Glutamatergic neuron (in vitro differentiated cells): ENCODE results near the gene MAP3K2. TPM values are rescaled to one million over a fixed set of nuclear protein-coding genes. Genes with fewer than 3 reads are reported as not detected.
A peak's percentile ranks its signal among the peaks of the same experiment; 100 is the strongest.

Experiments
- DNase-seq: peaks from one replicate; pipeline ENCODE4 v3.0.0; 2022
- H3K27ac Mint-ChIP-seq: one replicate; pipeline ENCODE4 v1.8.0; 2020; ENCODE audit warnings: mild to moderate bottlenecking, mixed read lengths, inconsistent platforms; ENCODE audit not compliant: unreplicated experiment
- H3K27me3 Mint-ChIP-seq: one replicate; pipeline ENCODE4 v1.8.0; 2020; ENCODE audit warnings: mild to moderate bottlenecking, moderate library complexity, mixed read lengths, inconsistent platforms; ENCODE audit not compliant: unreplicated experiment
- H3K36me3 Mint-ChIP-seq: one replicate; pipeline ENCODE4 v1.8.0; 2020; ENCODE audit warnings: mild to moderate bottlenecking, mixed read lengths, inconsistent platforms; ENCODE audit not compliant: unreplicated experiment
- H3K4me1 Mint-ChIP-seq: one replicate; pipeline ENCODE4 v1.8.0; 2020; ENCODE audit warnings: mild to moderate bottlenecking, low read depth, mixed read lengths, inconsistent platforms; ENCODE audit not compliant: unreplicated experiment
- H3K4me3 Mint-ChIP-seq: one replicate; pipeline ENCODE4 v1.8.0; 2020; ENCODE audit warnings: mild to moderate bottlenecking, mixed read lengths, inconsistent platforms; ENCODE audit not compliant: unreplicated experiment
- H3K9me3 Mint-ChIP-seq: one replicate; pipeline ENCODE4 v1.8.0; 2020; ENCODE audit warnings: mild to moderate bottlenecking, moderate library complexity, mixed read lengths, inconsistent platforms; ENCODE audit not compliant: unreplicated experiment
- total RNA-seq: library from RNA; stranded (reverse); fragmentation: NEBNext Ultra II Directional; extraction: Animal tissue kit (Norgen Biotek cat#: 25700); gene quantifications from one replicate; pipeline ENCODE4 v1.2.1, GENCODE V29; 2021; ENCODE audit not compliant: unreplicated experiment
- TF ChIP-seq, protein P1 (sequence below): fragments of 200-600 bp; sonication (generic); IDR thresholded peaks from one replicate; pipeline ENCODE4 v1.5.0; 2021; ENCODE audit not compliant: partially characterized antibody, unreplicated experiment

The MAP3K2 gene
- total RNA-seq, 1 donor from 2014 or later = 42.7 TPM

DNA sequence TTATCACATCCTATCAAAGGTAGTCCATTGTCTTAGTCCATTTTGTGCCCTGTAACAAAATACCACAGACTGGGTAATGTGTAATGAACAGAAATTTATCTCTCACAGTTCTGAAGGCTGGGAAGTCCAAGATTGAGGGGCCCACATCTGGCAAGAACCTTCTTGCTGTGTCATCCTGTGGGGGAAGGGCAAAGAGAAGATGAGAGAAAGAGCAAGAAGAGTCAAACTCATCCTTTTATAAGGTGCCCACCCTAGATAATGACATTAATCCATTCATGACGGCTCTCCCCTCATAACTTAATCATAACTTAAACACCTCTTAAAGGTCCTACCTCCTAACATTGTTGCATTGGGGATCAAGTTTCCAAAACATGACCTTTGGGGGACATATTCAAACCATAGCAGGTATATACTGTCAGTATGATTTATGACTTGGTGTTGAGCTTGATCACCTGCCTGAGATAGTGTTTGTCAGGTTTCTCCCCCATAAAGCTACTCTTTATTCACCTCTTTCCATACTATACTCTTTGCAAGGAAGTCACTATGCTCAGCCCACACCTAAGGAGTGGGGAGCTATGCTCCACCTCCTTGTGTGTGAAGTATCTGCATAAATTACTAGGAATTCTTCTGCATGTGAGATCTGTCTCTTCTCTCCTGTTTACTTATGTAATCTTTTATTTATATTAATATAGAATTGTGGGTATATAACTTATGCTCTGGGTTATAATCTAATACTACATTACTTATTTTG lies 5.2 kb upstream of the MAP3K2 start:
- Mint-ChIP-seq H3K27me3 (peaks cover 9% of the 10 kb centered on the region), H3K9me3 (peaks cover 6% of the 10 kb centered on the region), H3K27ac (no peak overlapping the region), H3K36me3 (peaks cover 6% of the 10 kb centered on the region), H3K4me1 (peaks cover 3% of the 10 kb centered on the region), H3K4me3 (no peak overlapping the region)
- TF ChIP-seq, protein P1, sequence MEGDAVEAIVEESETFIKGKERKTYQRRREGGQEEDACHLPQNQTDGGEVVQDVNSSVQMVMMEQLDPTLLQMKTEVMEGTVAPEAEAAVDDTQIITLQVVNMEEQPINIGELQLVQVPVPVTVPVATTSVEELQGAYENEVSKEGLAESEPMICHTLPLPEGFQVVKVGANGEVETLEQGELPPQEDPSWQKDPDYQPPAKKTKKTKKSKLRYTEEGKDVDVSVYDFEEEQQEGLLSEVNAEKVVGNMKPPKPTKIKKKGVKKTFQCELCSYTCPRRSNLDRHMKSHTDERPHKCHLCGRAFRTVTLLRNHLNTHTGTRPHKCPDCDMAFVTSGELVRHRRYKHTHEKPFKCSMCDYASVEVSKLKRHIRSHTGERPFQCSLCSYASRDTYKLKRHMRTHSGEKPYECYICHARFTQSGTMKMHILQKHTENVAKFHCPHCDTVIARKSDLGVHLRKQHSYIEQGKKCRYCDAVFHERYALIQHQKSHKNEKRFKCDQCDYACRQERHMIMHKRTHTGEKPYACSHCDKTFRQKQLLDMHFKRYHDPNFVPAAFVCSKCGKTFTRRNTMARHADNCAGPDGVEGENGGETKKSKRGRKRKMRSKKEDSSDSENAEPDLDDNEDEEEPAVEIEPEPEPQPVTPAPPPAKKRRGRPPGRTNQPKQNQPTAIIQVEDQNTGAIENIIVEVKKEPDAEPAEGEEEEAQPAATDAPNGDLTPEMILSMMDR = no peak
- DNase-seq = no peak

DNA sequence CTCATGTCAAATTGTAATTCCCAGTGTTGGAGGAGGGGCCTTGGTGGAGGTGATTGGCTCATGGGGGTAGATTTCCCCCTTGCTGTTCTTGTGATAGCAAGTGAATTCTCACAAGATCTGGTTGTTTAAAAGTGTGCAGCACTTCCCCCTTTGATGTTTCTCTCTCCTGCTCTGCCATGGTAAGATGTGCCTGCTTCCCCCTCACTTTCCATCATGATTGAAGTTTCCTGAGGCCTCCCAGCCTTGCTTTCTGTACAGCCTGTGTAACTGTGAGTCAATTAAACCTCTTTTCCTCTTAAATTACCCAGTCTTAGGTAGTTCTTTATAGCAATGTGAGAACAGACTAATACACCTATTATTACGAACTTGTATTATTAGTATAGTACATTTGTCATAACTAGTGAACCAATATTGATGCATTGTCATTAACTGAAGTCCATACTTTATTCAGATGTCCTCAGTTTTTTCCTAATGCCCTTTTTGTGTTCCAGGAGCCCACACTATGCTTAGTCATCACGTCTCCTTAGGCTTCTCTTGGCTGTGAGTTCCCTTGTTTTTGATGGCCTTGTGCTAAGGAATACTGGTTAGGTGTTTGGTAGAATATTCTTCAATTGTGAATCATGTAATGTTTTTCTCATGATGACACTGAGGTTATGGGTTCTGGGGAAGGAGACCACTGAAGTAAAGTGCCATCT lies 4.5 kb upstream of the MAP3K2 start:
- Mint-ChIP-seq H3K9me3 (peaks cover 6% of the 10 kb centered on the region), H3K27ac (no peak overlapping the region), H3K27me3 (peaks cover 5% of the 10 kb centered on the region), H3K36me3 (peaks cover 6% of the 10 kb centered on the region), H3K4me1 (peaks cover 3% of the 10 kb centered on the region), H3K4me3 (no peak overlapping the region)
- TF ChIP-seq, protein P1 = no peak
- DNase-seq = no peak

DNA sequence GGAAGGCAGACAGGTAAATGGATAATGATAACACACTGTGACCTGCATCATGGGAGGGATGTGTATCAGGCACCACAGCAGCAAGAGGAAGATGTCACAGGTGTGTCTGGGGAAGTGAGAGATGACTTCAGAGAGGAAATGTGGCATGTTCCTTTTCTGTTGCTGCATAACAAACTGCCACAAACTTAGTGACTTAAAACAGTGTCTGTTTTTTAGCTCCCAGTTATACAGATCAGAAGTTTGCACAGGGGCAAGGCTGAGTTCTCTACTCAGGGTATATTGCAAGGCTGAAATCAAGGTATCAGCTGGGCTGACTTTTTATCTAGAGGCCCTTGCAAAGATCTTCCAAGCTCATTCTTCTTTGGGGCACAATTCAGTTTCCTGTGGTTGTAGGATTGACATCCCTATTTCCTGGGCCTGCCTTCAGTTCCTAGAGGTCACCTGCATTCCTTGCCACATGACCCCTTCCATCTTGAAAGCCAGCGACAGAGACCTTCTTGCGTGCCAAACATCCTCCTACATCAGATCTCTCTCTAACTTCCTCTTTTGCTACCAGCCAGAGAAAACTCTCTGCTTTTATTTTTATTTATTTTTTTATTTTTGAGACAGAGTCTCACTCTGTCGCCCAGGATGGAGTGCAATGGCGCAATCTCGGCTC lies 2.1 kb upstream of the MAP3K2 start:
- H3K4me1 Mint-ChIP-seq = peaks cover 10% of the 10 kb centered on the region
- peaks cover 8% of the 10 kb centered on the region for H3K27me3 Mint-ChIP-seq
- DNase-seq = no peak
- TF ChIP-seq, protein P1 = no peak
- peaks cover 11% of the 10 kb centered on the region for H3K9me3 Mint-ChIP-seq
- H3K27ac Mint-ChIP-seq = no peak overlapping the region
- peaks cover 6% of the 10 kb centered on the region for H3K36me3 Mint-ChIP-seq
- no peak overlapping the region for H3K4me3 Mint-ChIP-seq

DNA sequence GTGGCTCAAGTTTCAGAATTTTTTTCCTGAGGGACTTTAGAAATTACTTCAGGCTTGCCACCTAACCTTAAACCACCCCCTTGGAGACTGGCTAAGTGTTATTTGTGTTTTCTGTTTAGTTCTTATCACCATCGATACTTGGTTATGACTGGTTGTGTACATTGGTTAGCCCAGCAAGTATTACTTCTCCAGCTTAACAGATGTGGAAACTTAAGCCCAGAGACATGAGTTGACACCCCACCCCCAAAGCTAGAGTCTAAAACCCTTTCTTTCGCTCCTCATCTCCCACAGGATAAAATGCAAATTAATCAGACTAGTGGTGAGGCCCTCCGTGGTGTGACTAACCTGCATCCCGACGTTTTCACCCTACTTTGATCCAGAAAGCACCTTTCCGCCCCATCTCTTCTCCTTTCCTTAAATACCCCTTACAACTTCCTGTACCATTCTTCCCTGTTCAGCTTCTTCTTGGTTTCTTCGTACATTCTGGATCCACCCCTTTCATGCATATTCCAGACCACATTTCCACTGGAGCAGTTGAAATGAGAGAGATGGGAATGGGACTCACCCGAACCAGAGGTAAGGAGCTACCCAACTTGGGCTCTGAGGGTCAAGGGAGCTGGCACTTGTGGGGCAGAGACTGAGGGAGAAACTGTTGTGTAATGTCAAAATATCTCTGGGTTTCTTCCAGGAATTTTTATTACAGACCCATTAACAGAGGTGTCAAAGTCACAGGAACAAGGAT lies 819 bp upstream of the MAP3K2 start:
- DNase-seq = no peak
- Mint-ChIP-seq H3K36me3 (no peaks in the 10 kb centered on the region), H3K4me3 (peak overlapping the region; percentile 76), H3K27me3 (peaks cover 6% of the 10 kb centered on the region), H3K4me1 (peaks cover 10% of the 10 kb centered on the region), H3K9me3 (peaks cover 11% of the 10 kb centered on the region), H3K27ac (peak overlapping the region; percentile 78)
- TF ChIP-seq, protein P1 = no peak
